SK-N-SH treated with all-trans-retinoic acid at 6 μM for 48 hours (cell line): ENCODE results near the gene KRT31.
"Not testable (repeated sequence)": the region's sequence is repeated elsewhere in the genome, so short reads cannot be mapped to it uniquely, and the experiment has no call there.

Experiments used
- ATAC-seq: fragments of 200-7000 bp; cut with Tn5 transposase; 3 replicates; pipeline ENCODE4 v1.9.1; 2020; ENCODE audit warnings: mild to moderate bottlenecking, moderate library complexity
- ARNTL ChIP-seq: fragments of 450-650 bp; formaldehyde crosslinking; IDR thresholded peaks from 2 replicates; pipeline ENCODE4 v1.5.0; 2020; ENCODE audit warnings: low read depth, mild to moderate bottlenecking, moderate library complexity, borderline replicate concordance
- BACH2 ChIP-seq: fragments of 250-450 bp; sonication (Bioruptor Pico); IDR thresholded peaks from 2 replicates; pipeline ENCODE4 v1.9.0; 2021; ENCODE audit warnings: mild to moderate bottlenecking, borderline replicate concordance
- CSDC2 ChIP-seq: fragments of 250-450 bp; sonication (Bioruptor Pico); IDR thresholded peaks from 2 replicates; pipeline ENCODE4 v1.5.0; 2020; ENCODE audit warnings: mild to moderate bottlenecking, moderate library complexity
- CSRNP3 ChIP-seq: fragments of 250-450 bp; sonication (Bioruptor Pico); IDR thresholded peaks from 2 replicates; pipeline ENCODE4 v1.5.1; 2021; ENCODE audit warnings: mild to moderate bottlenecking, moderate library complexity
- ESRRG ChIP-seq: fragments of 250-450 bp; sonication (Bioruptor Pico); IDR thresholded peaks from 2 replicates; pipeline ENCODE4 v1.6.1; 2021; ENCODE audit warnings: mild to moderate bottlenecking
- GLIS3 ChIP-seq: fragments of 250-450 bp; sonication (Bioruptor Pico); IDR thresholded peaks from 2 replicates; pipeline ENCODE4 v1.5.0; 2020; ENCODE audit warnings: mild to moderate bottlenecking, moderate library complexity
- OSR1 ChIP-seq: fragments of 250-450 bp; sonication (Bioruptor Pico); IDR thresholded peaks from 2 replicates; pipeline ENCODE4 v1.8.0; 2022; ENCODE audit warnings: moderate library complexity, mild to moderate bottlenecking, inconsistent platforms
- PATZ1 ChIP-seq: fragments of 250-450 bp; sonication (Bioruptor Pico); IDR thresholded peaks from 2 replicates; pipeline ENCODE4 v1.8.0; 2020; ENCODE audit warnings: mild to moderate bottlenecking, moderate library complexity, borderline replicate concordance
- POU6F1 ChIP-seq: fragments of 250-450 bp; sonication (Bioruptor Pico); IDR thresholded peaks from 2 replicates; pipeline ENCODE4 v1.8.0; 2021; ENCODE audit warnings: low read depth, mild to moderate bottlenecking, moderate library complexity, borderline replicate concordance
- PPARA ChIP-seq: fragments of 250-450 bp; sonication (Bioruptor Pico); IDR thresholded peaks from 2 replicates; pipeline ENCODE4 v1.5.0; 2020; ENCODE audit warnings: mild to moderate bottlenecking, borderline replicate concordance
- RARB ChIP-seq: fragments of 250-450 bp; sonication (Bioruptor Pico); IDR thresholded peaks from 2 replicates; pipeline ENCODE4 v1.8.0; 2021; ENCODE audit warnings: mild to moderate bottlenecking, moderate library complexity
- SNAI2 ChIP-seq: fragments of 250-450 bp; sonication (Bioruptor Pico); IDR thresholded peaks from 2 replicates; pipeline ENCODE4 v1.5.0; 2020; ENCODE audit warnings: mild to moderate bottlenecking, moderate library complexity
- TCF4 ChIP-seq: fragments of 250-450 bp; sonication (Bioruptor Pico); IDR thresholded peaks from 2 replicates; pipeline ENCODE4 v1.8.0; 2021; ENCODE audit warnings: mild to moderate bottlenecking, moderate library complexity, borderline replicate concordance
- TSHZ2 ChIP-seq: fragments of 250-450 bp; sonication (Bioruptor Pico); IDR thresholded peaks from 2 replicates; pipeline ENCODE4 v1.5.0; 2020; ENCODE audit warnings: mild to moderate bottlenecking, moderate library complexity
- ZC3H10 ChIP-seq: fragments of 250-450 bp; sonication (Bioruptor Pico); IDR thresholded peaks from 2 replicates; pipeline ENCODE4 v1.5.1; 2021; ENCODE audit warnings: mild to moderate bottlenecking, moderate library complexity
- ZFP3 ChIP-seq: fragments of 250-450 bp; sonication (Bioruptor Pico); IDR thresholded peaks from 2 replicates; pipeline ENCODE4 v1.5.0; 2020; ENCODE audit warnings: mild to moderate bottlenecking, moderate library complexity
- ZFP30 ChIP-seq: fragments of 450-650 bp; formaldehyde crosslinking; IDR thresholded peaks from 2 replicates; pipeline ENCODE4 v1.5.0; 2022; ENCODE audit warnings: mild to moderate bottlenecking, moderate library complexity
- ZNF565 ChIP-seq: fragments of 450-650 bp; formaldehyde crosslinking; conservative IDR thresholded peaks from 2 replicates; pipeline ENCODE4 v1.5.0; 2020; ENCODE audit warnings: low read depth, mild to moderate bottlenecking, moderate library complexity
- ZNF70 ChIP-seq: fragments of 450-650 bp; formaldehyde crosslinking; IDR thresholded peaks from 2 replicates; pipeline ENCODE4 v1.5.0; 2020; ENCODE audit warnings: mild to moderate bottlenecking, moderate library complexity
- ZNF8 ChIP-seq: fragments of 450-650 bp; formaldehyde crosslinking; IDR thresholded peaks from 2 replicates; pipeline ENCODE4 v1.5.0; 2020; ENCODE audit warnings: mild to moderate bottlenecking, moderate library complexity

Gene KRT31

GRCh38 chr17:41434415-41434814 lies 37.0 kb upstream of the KRT31 start:
- no peak for TF ChIP-seq ZNF565 (CRISPR knock-in tag)
- no peak for TF ChIP-seq CSRNP3 (CRISPR knock-in tag)
- no peak for TF ChIP-seq SNAI2 (CRISPR knock-in tag)
- TF ChIP-seq ZNF8 (CRISPR knock-in tag), result no peak
- TF ChIP-seq PPARA (CRISPR knock-in tag), result no peak
- TF ChIP-seq OSR1, result no peak
- TF ChIP-seq ZNF70 (CRISPR knock-in tag), result no peak
- TF ChIP-seq POU6F1 (CRISPR knock-in tag), result no peak
- no peak for TF ChIP-seq ZC3H10 (CRISPR knock-in tag)
- TF ChIP-seq PATZ1, result no peak
- TF ChIP-seq RARB, result no peak
- TF ChIP-seq ARNTL, result no peak
- TF ChIP-seq TCF4 (CRISPR knock-in tag), result no peak
- TF ChIP-seq ESRRG (CRISPR knock-in tag), result no peak
- no peak for TF ChIP-seq CSDC2
- TF ChIP-seq TSHZ2 (CRISPR knock-in tag), result no peak
- no peak for TF ChIP-seq ZFP3
- no peak for TF ChIP-seq ZFP30 (CRISPR knock-in tag)
- TF ChIP-seq GLIS3, result no peak
- TF ChIP-seq, all 23 proteins: peak for 0
- no peak for ATAC-seq

GRCh38 chr17:41434005-41434404 lies 36.6 kb upstream of the KRT31 start:
- TF ChIP-seq ZNF70 (CRISPR knock-in tag) (no peak), OSR1 (no peak), SNAI2 (CRISPR knock-in tag) (no peak), ZC3H10 (CRISPR knock-in tag) (no peak), ZFP3 (no peak), ARNTL (no peak), PPARA (CRISPR knock-in tag) (no peak), CSRNP3 (CRISPR knock-in tag) (no peak), POU6F1 (CRISPR knock-in tag) (no peak), ZNF565 (CRISPR knock-in tag) (no peak)
- no peak for ATAC-seq

- ATAC-seq, result no peak
- TF ChIP-seq BACH2 (CRISPR knock-in tag) (no peak), ZNF70 (CRISPR knock-in tag) (no peak), CSRNP3 (CRISPR knock-in tag) (no peak), RARB (no peak), TSHZ2 (CRISPR knock-in tag) (no peak)
- TF ChIP-seq, all 23 proteins: peak for 0
Observed at GRCh38 chr17:41433586-41433985, 36.2 kb upstream of the KRT31 start.

- not testable (repeated sequence) for ATAC-seq
Observed at GRCh38 chr17:41430376-41430775, 33.0 kb upstream of the KRT31 start.
